GM12891 (cell line): ENCODE results near the gene NPEPPS.

ENCODE experiments used
- POLR2A ChIP-seq: IDR thresholded peaks from 2 replicates; pipeline ENCODE4 v1.6.1; 2011; ENCODE audit warnings: low read depth, low read length, control low read depth
- TAF1 ChIP-seq: IDR thresholded peaks from 2 replicates; pipeline ENCODE4 v1.6.1; 2011; ENCODE audit warnings: low read depth, low read length, control low read depth

DNA sequence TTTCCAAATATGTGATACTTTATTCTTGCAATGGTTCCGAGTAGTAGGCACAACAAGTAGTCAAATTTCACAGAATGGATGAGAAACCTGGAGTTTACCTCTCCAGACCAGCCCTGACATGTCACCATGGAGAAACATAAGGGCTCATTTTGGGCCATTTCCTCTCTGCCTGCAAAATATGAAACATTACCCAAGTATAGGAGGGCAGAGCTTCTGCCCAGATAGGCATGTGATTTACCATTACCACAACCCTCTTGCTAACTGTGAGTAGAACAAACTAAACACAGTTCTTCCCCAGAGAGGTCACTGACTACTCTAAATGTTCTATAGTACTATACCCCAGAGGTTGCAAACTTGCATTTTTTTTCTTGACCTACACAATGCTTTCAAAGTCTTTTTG, 103.1 kb downstream of the NPEPPS start:
- TF ChIP-seq POLR2A = no peak
- no peak for TF ChIP-seq TAF1
